Spleen (tissue), 7 donors: ENCODE measurements around the gene DEPDC4.

Source experiments
- POLR2A ChIP-seq, 3 donors: fragments of 450-650 bp; IDR thresholded peaks; one replicate each; pipeline ENCODE4 v1.5.1; 2017; ENCODE audit warnings: antibody characterized with exemption in 3 of 3, mild to moderate bottlenecking in 1 of 3
- TF ChIP-seq, protein P1 (sequence below), 11 experiments: fragments of 200-600 bp in 7 of 11; fragments of 450-650 bp in 4 of 11; sonication (generic) in 4 of 11; IDR thresholded peaks in 8 of 11; conservative IDR thresholded peaks in 3 of 11; 1 replicate in 7 of 11; 2 replicates in 4 of 11; pipeline versions ENCODE4 v1.4.0 to v1.8.0; 2016 to 2021; ENCODE audit warnings: antibody characterized with exemption in 11 of 11, inconsistent platforms in 4 of 11, mild to moderate bottlenecking in 1 of 11
- donor health status: DM: no; HTN: no; CAD: no; lungs with moderate emphysema.
- donor health status: DM: no; HTN: no; CAD: no.
- donor health status: DM: no; HTN: no; CAD: no.

DNA sequence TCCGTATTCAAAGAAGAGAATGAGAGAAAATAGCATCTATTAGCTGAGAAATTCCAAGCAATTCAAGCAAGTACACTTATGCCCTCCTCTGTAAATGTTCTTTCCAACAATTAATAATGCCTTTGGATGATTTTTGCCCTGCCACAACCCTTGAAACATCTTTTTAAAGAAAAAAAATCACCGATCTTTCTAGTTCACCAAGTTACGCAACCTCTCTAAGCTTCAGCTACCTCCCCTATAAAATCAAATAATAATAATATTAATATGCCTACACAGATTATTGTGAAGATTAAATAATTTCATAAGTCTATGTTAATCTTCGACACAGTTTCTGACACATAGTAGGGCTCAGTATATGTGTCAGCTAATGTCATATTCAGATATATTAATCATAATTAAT is 19.1 kb downstream of the DEPDC4 start:
- no peak for TF ChIP-seq POLR2A (IDR thresholded peaks at IDR 0.05)
- TF ChIP-seq, protein P1, sequence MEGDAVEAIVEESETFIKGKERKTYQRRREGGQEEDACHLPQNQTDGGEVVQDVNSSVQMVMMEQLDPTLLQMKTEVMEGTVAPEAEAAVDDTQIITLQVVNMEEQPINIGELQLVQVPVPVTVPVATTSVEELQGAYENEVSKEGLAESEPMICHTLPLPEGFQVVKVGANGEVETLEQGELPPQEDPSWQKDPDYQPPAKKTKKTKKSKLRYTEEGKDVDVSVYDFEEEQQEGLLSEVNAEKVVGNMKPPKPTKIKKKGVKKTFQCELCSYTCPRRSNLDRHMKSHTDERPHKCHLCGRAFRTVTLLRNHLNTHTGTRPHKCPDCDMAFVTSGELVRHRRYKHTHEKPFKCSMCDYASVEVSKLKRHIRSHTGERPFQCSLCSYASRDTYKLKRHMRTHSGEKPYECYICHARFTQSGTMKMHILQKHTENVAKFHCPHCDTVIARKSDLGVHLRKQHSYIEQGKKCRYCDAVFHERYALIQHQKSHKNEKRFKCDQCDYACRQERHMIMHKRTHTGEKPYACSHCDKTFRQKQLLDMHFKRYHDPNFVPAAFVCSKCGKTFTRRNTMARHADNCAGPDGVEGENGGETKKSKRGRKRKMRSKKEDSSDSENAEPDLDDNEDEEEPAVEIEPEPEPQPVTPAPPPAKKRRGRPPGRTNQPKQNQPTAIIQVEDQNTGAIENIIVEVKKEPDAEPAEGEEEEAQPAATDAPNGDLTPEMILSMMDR (IDR thresholded peaks at IDR 0.05 in 8 of 11, conservative IDR thresholded peaks at IDR 0.05 in 3 of 11), result no peak
